Stimulated activated CD8-positive, alpha-beta memory T cell treated with anti-CD3 and anti-CD28 coated beads, Interleukin-15, amount 100 ng/mL, for 1 hour (primary cell): ENCODE results near the gene MAP3K15.

Source experiments
- DNase-seq: peaks from one replicate; pipeline ENCODE4 v3.0.0-alpha.2; 2020; ENCODE audit warnings: low read depth

Gene MAP3K15

GRCh38 chrX:19514791-19515614 is at the start of gene MAP3K15:
Gene MAP3K15 (minus strand): TSS chrX:19515508. CDS start chrX:19515261, 247 bp downstream.
- no peak for DNase-seq

- no peak for DNase-seq
Measured at GRCh38 chrX:19564606-19565005, 49.3 kb upstream of the MAP3K15 start.

- DNase-seq: no peak
Measured at GRCh38 chrX:19563746-19564145, 48.4 kb upstream of the MAP3K15 start.

- DNase-seq: no peak
Measured at GRCh38 chrX:19563327-19563726, 48.0 kb upstream of the MAP3K15 start.

- no peak for DNase-seq
Measured at GRCh38 chrX:19560611-19561010, 45.3 kb upstream of the MAP3K15 start.

GRCh38 chrX:19557822-19558221 is 42.5 kb upstream of the MAP3K15 start:
- no peak for DNase-seq

GRCh38 chrX:19556202-19556601 is 40.9 kb upstream of the MAP3K15 start:
- DNase-seq: no peak

GRCh38 chrX:19555683-19556082 is 40.4 kb upstream of the MAP3K15 start:
- DNase-seq: no peak

- DNase-seq: no peak
Measured at GRCh38 chrX:19555236-19555635, 39.9 kb upstream of the MAP3K15 start.

GRCh38 chrX:19554786-19555185 is 39.5 kb upstream of the MAP3K15 start:
- DNase-seq: no peak

- no peak for DNase-seq
Measured at GRCh38 chrX:19552793-19553192, 37.5 kb upstream of the MAP3K15 start.

- no peak for DNase-seq
Measured at GRCh38 chrX:19549838-19550237, 34.5 kb upstream of the MAP3K15 start.

- DNase-seq: no peak
Measured at GRCh38 chrX:19548934-19549333, 33.6 kb upstream of the MAP3K15 start.

GRCh38 chrX:19548279-19548678 is 33.0 kb upstream of the MAP3K15 start:
- no peak for DNase-seq

- no peak for DNase-seq
Measured at GRCh38 chrX:19545651-19546050, 30.3 kb upstream of the MAP3K15 start.

- peak; percentile 4 for DNase-seq
Measured at GRCh38 chrX:19544693-19545305, 29.5 kb upstream of the MAP3K15 start.

- no peak for DNase-seq
Measured at GRCh38 chrX:19543951-19544381, 28.7 kb upstream of the MAP3K15 start.

GRCh38 chrX:19543020-19543715 is 27.9 kb upstream of the MAP3K15 start:
- DNase-seq: no peak

GRCh38 chrX:19541931-19542330 is 26.6 kb upstream of the MAP3K15 start:
- no peak for DNase-seq

GRCh38 chrX:19541196-19541595 is 25.9 kb upstream of the MAP3K15 start:
- DNase-seq: no peak

GRCh38 chrX:19540076-19540475 is 24.8 kb upstream of the MAP3K15 start:
- no peak for DNase-seq

GRCh38 chrX:19539665-19540064 is 24.4 kb upstream of the MAP3K15 start:
- DNase-seq: no peak

- DNase-seq: no peak
Measured at GRCh38 chrX:19535476-19535875, 20.2 kb upstream of the MAP3K15 start.
